Smooth muscle cell (in vitro differentiated cells): ENCODE results near the gene WFDC10A. TPM values are rescaled to one million over a fixed set of nuclear protein-coding genes. Genes with fewer than 3 reads are reported as not detected.

ENCODE experiments used
- DNase-seq: peaks from one replicate; lab custom pipeline; 2025; ENCODE audit not compliant: unreplicated experiment; lab: John Stamatoyannopoulos, UW
- H2AFZ ChIP-seq: fragments of 200-600 bp; sonication (generic); 2 replicates; pipeline ENCODE4 v1.6.0; 2016; ENCODE audit warnings: antibody characterized with exemption, low read depth, mild to moderate bottlenecking
- H3F3A ChIP-seq: fragments of 200-600 bp; sonication (generic); 2 replicates; pipeline ENCODE4 v1.6.0; 2017; ENCODE audit warnings: antibody characterized with exemption, low read depth
- H3K27ac ChIP-seq: fragments of 200-600 bp; sonication (generic); 2 replicates; pipeline ENCODE4 v1.5.1; 2016; ENCODE audit warnings: low read depth, mild to moderate bottlenecking
- H3K27me3 ChIP-seq: fragments of 200-600 bp; sonication (generic); 2 replicates; pipeline ENCODE4 v1.6.1; 2016; ENCODE audit warnings: low read depth, mild to moderate bottlenecking
- H3K36me3 ChIP-seq: fragments of 200-600 bp; sonication (generic); 2 replicates; pipeline ENCODE4 v1.5.1; 2016; ENCODE audit warnings: low read depth
- H3K4me1 ChIP-seq: fragments of 200-600 bp; sonication (generic); 2 replicates; pipeline ENCODE4 v1.5.1; 2016; ENCODE audit warnings: low read depth
- H3K4me2 ChIP-seq: fragments of 200-600 bp; sonication (generic); 2 replicates; pipeline ENCODE4 v1.6.0; 2016; ENCODE audit warnings: mild to moderate bottlenecking
- H3K4me3 ChIP-seq: fragments of 200-600 bp; sonication (generic); 2 replicates; pipeline ENCODE4 v1.5.1; 2016; ENCODE audit warnings: mild to moderate bottlenecking
- H3K79me2 ChIP-seq: fragments of 200-600 bp; sonication (generic); 2 replicates; pipeline ENCODE4 v1.6.0; 2016; ENCODE audit warnings: low read depth, mild to moderate bottlenecking
- H3K9ac ChIP-seq: fragments of 200-600 bp; sonication (generic); 2 replicates; pipeline ENCODE4 v1.6.0; 2016; ENCODE audit warnings: low read depth
- H3K9me3 ChIP-seq: fragments of 200-600 bp; sonication (generic); replicated peaks from 2 replicates; pipeline ENCODE4 v1.5.1; 2016; ENCODE audit warnings: low read depth
- H4K20me1 ChIP-seq: fragments of 200-600 bp; sonication (generic); 2 replicates; pipeline ENCODE4 v1.6.0; 2016; ENCODE audit warnings: low read depth
- CTCF ChIP-seq: fragments of 200-600 bp; sonication (generic); IDR thresholded peaks from 2 replicates; pipeline ENCODE4 v1.5.1; 2017; ENCODE audit warnings: borderline replicate concordance, mild to moderate bottlenecking, antibody characterized with exemption; ENCODE audit not compliant: insufficient read depth, poor library complexity, severe bottlenecking
- WGBS: methylation state at CpG from one replicate; pipeline ENCODE4 v1.1.7; 2016; ENCODE audit warnings: low lambda C conversion rate; 5-methylcytosine and 5-hydroxymethylcytosine counted together
- polyA plus RNA-seq: library from polyadenylated mRNA; unstranded; fragments of >200 nt; fragmentation: Nextera tagmentation; extraction: Ambion mirVana; gene quantifications from 2 replicates; pipeline ENCODE4 v1.2.1, GENCODE V29; 2016
- total RNA-seq: library from RNA; depleted of rRNA; stranded (reverse); fragments of >200 nt; gene quantifications from 2 replicates; pipeline ENCODE4 v1.2.3, GENCODE V29; 2014

The WFDC10A gene
- total and polyA plus RNA-seq, 2 experiments from 2014 or later, result not detected

DNA sequence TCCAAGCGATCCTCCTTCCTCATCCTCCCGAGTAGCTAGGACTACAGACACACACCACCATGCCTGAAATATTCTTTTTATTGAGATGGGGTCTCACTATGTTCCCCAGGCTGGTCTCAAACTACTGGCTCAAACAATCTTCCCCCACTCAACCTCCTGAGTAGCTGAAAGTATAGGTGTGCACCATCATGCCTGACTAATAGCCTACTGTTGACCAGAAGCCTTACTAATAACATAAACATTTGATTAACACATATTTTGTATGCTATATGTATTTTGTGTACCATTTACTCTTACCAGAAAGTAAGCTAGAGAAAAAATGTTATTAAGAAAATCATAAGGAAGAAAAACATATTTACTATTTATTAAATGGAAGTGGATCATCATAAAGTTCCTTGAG lies 11.9 kb upstream of the WFDC10A start:
- Histone ChIP-seq H3K9me3 (no peaks in the 10 kb centered on the region), H4K20me1 (no peaks in the 10 kb centered on the region), H3K27ac (no peak overlapping the region), H3K36me3 (no peaks in the 10 kb centered on the region), H3K4me2 (no peak overlapping the region), H3K27me3 (no peaks in the 10 kb centered on the region), H3K9ac (no peak overlapping the region), H2AFZ (no peak overlapping the region), H3K4me3 (no peak overlapping the region), H3K4me1 (no peaks in the 10 kb centered on the region), H3F3A (no peaks in the 10 kb centered on the region), H3K79me2 (no peaks in the 10 kb centered on the region)
- WGBS, result 94% methylated on average over 2 of the region's 2 CpGs
- no peak for TF ChIP-seq CTCF
- DNase-seq, result no peak

- Histone ChIP-seq H3F3A (no peaks in the 10 kb centered on the region), H3K4me2 (no peak overlapping the region), H3K27me3 (no peaks in the 10 kb centered on the region), H4K20me1 (no peaks in the 10 kb centered on the region), H3K36me3 (no peaks in the 10 kb centered on the region), H3K27ac (no peak overlapping the region), H3K9ac (no peak overlapping the region), H2AFZ (no peak overlapping the region), H3K4me3 (no peak overlapping the region), H3K9me3 (no peaks in the 10 kb centered on the region), H3K79me2 (no peaks in the 10 kb centered on the region), H3K4me1 (no peaks in the 10 kb centered on the region)
- no peak for DNase-seq
- WGBS, result 91% methylated on average over 2 of the region's 2 CpGs
- TF ChIP-seq CTCF, result no peak
Observed at GRCh38 chr20:45621593-45621992, 7.9 kb upstream of the WFDC10A start.

- Histone ChIP-seq H3K27ac (no peak overlapping the region), H3K27me3 (no peaks in the 10 kb centered on the region), H3K4me3 (no peak overlapping the region), H3K4me1 (peaks cover 4% of the 10 kb centered on the region), H3K9me3 (no peaks in the 10 kb centered on the region), H3K36me3 (no peaks in the 10 kb centered on the region), H3K4me2 (no peak overlapping the region), H4K20me1 (no peaks in the 10 kb centered on the region), H3F3A (no peaks in the 10 kb centered on the region), H2AFZ (no peak overlapping the region), H3K9ac (no peak overlapping the region), H3K79me2 (no peaks in the 10 kb centered on the region)
- TF ChIP-seq CTCF, result no peak
- DNase-seq, result no peak
- WGBS, result 87% methylated on average over 2 of the region's 2 CpGs
Observed at GRCh38 chr20:45626540-45626939, 3.0 kb upstream of the WFDC10A start.

DNA sequence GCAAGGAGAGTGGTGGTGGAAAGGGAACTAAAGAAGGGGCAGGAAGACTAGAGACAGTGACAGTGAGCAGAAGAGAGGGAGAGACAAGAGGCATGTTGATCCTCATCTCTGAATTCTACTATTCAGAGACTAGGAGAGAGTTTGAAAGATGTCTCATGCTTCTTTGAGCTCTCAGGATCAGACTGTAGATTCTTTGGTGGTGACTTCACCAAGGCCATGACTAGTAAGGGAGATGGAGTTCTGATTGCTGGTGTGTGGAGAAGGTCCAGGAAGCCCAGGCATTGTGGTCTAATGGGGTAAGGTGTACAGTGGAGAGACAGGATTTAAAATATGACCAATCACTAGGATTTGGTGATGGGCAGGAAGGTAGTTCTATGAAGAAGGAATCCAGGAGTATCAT lies 832 bp downstream of the WFDC10A start:
- Histone ChIP-seq H3K4me2 (no peak overlapping the region), H3K36me3 (no peaks in the 10 kb centered on the region), H3K79me2 (no peaks in the 10 kb centered on the region), H3K4me3 (no peak overlapping the region), H3K4me1 (peaks cover 4% of the 10 kb centered on the region), H2AFZ (no peak overlapping the region), H3F3A (no peaks in the 10 kb centered on the region), H4K20me1 (no peaks in the 10 kb centered on the region), H3K9ac (no peak overlapping the region), H3K27me3 (no peaks in the 10 kb centered on the region), H3K27ac (no peak overlapping the region), H3K9me3 (no peaks in the 10 kb centered on the region)
- TF ChIP-seq CTCF, result no peak
- DNase-seq, result no peak
